ENCODE data around the gene GALNT10. TPM values are rescaled to one million over a fixed set of nuclear protein-coding genes. Genes with fewer than 3 reads are reported as not detected.

The GALNT10 gene
- total RNA-seq, 1 experiment from 2014 or later, result 23.4 TPM

- no peaks in the 10 kb centered on the region for H3K27me3 ChIP-seq (replicated peaks; ENCODE audit: control insufficient read depth, insufficient read depth, low read length)
- ChIA-PET CTCF (no interaction called here), POLR2A (no interaction called here)
- Mint-ChIP-seq H3K4me3 (ENCODE audit: unreplicated experiment) (no peak overlapping the region), H3K27ac (ENCODE audit: unreplicated experiment) (no peak overlapping the region), H3K9me3 (ENCODE audit: unreplicated experiment) (no peaks in the 10 kb centered on the region), H3K27me3 (ENCODE audit: insufficient read depth, unreplicated experiment) (no peaks in the 10 kb centered on the region), H3K4me1 (ENCODE audit: low read depth, unreplicated experiment) (no peaks in the 10 kb centered on the region), H3K36me3 (ENCODE audit: insufficient read depth, unreplicated experiment) (no peaks in the 10 kb centered on the region)
- H3K9me3 ChIP-seq, result no peaks in the 10 kb centered on the region
- no peak for TF ChIP-seq CTCF (IDR thresholded peaks at IDR 0.05; ENCODE audit: insufficient read depth in 1 of 2, low read depth in 1 of 2, low read length in 1 of 2, severe bottlenecking in 1 of 2, unreplicated experiment in 1 of 2)
- H3K36me3 ChIP-seq (ENCODE audit: control insufficient read depth, insufficient read depth, low read length), result no peaks in the 10 kb centered on the region
- no TSS peak for BruUV-seq (replicated peaks)
- peaks cover 12% of the 10 kb centered on the region for H3K4me1 ChIP-seq
- intact Hi-C loops (cut with micrococcal nuclease; ENCODE audit: unreplicated experiment), result loop anchor here (2.0 kb wide), 1 partner anchor 22 kb away; no protein-coding TSS in a partner anchor
- H3K4me3 ChIP-seq (ENCODE audit: low read depth, low read length), result no peak overlapping the region
- no peak for DNase-seq
Observed at GRCh38 chr5:154265197-154265773, 74.8 kb downstream of the GALNT10 start.

GRCh38 chr5:154267516-154267915 lies 77.0 kb downstream of the GALNT10 start:
- Mint-ChIP-seq H3K27ac (ENCODE audit: unreplicated experiment) (no peak overlapping the region), H3K27me3 (ENCODE audit: insufficient read depth, unreplicated experiment) (no peaks in the 10 kb centered on the region), H3K4me3 (ENCODE audit: unreplicated experiment) (no peak overlapping the region), H3K4me1 (ENCODE audit: low read depth, unreplicated experiment) (peaks cover under 1% of the 10 kb centered on the region), H3K36me3 (ENCODE audit: insufficient read depth, unreplicated experiment) (no peaks in the 10 kb centered on the region), H3K9me3 (ENCODE audit: unreplicated experiment) (no peaks in the 10 kb centered on the region)
- H3K4me3 ChIP-seq (ENCODE audit: low read depth, low read length), result no peak overlapping the region
- H3K27me3 ChIP-seq (replicated peaks; ENCODE audit: control insufficient read depth, insufficient read depth, low read length), result no peaks in the 10 kb centered on the region
- H3K4me1 ChIP-seq, result peaks cover 12% of the 10 kb centered on the region
- BruUV-seq (replicated peaks), result no TSS peak
- no peak for TF ChIP-seq CTCF (IDR thresholded peaks at IDR 0.05; ENCODE audit: insufficient read depth in 1 of 2, low read depth in 1 of 2, low read length in 1 of 2, severe bottlenecking in 1 of 2, unreplicated experiment in 1 of 2)
- no peaks in the 10 kb centered on the region for H3K36me3 ChIP-seq (ENCODE audit: control insufficient read depth, insufficient read depth, low read length)
- intact Hi-C loops (cut with micrococcal nuclease; ENCODE audit: unreplicated experiment), result no loop called here
- DNase-seq, result no peak
- CTCF ChIA-PET, result no interaction called here
- POLR2A ChIA-PET, result no interaction called here
- H3K9me3 ChIP-seq, result no peaks in the 10 kb centered on the region

- intact Hi-C loops (cut with micrococcal nuclease; ENCODE audit: unreplicated experiment), result no loop called here
- POLR2A ChIA-PET, result no interaction called here
- no peak for DNase-seq
- Histone ChIP-seq H3K9me3 (no peaks in the 10 kb centered on the region), H3K4me3 (ENCODE audit: low read depth, low read length) (no peak overlapping the region), H3K36me3 (ENCODE audit: control insufficient read depth, insufficient read depth, low read length) (no peaks in the 10 kb centered on the region), H3K4me1 (peaks cover 12% of the 10 kb centered on the region), H3K27me3 (replicated peaks; ENCODE audit: control insufficient read depth, insufficient read depth, low read length) (no peaks in the 10 kb centered on the region)
- H3K36me3 Mint-ChIP-seq (ENCODE audit: insufficient read depth, unreplicated experiment), result no peaks in the 10 kb centered on the region
- TF ChIP-seq CTCF (IDR thresholded peaks at IDR 0.05; ENCODE audit: insufficient read depth in 1 of 2, low read depth in 1 of 2, low read length in 1 of 2, severe bottlenecking in 1 of 2, unreplicated experiment in 1 of 2), result no peak
- no peak overlapping the region for H3K4me3 Mint-ChIP-seq (ENCODE audit: unreplicated experiment)
- peaks cover 6% of the 10 kb centered on the region for H3K4me1 Mint-ChIP-seq (ENCODE audit: low read depth, unreplicated experiment)
- no peaks in the 10 kb centered on the region for H3K27me3 Mint-ChIP-seq (ENCODE audit: insufficient read depth, unreplicated experiment)
- CTCF ChIA-PET, result no interaction called here
- no TSS peak for BruUV-seq (replicated peaks)
- H3K27ac Mint-ChIP-seq (ENCODE audit: unreplicated experiment), result no peak overlapping the region
- H3K9me3 Mint-ChIP-seq (ENCODE audit: unreplicated experiment), result no peaks in the 10 kb centered on the region
Observed at GRCh38 chr5:154268073-154268472, 77.5 kb downstream of the GALNT10 start.
